Activated CD4-positive, alpha-beta memory T cell treated with anti-CD3 and anti-CD28 coated beads for 36 hours (primary cell): Measurements from ENCODE around the gene RAB30. TPM values are rescaled to one million over a fixed set of nuclear protein-coding genes. Genes with fewer than 3 reads are reported as not detected.
"Not testable (repeated sequence)": the region's sequence is repeated elsewhere in the genome, so short reads cannot be mapped to it uniquely, and the experiment has no call there.

Source experiments
- CTCF ChIA-PET: fragments of 350-600 bp; sonication (Branson Sonifier 250); formaldehyde crosslinking; loops from one replicate; lab custom pipeline; 2021; ENCODE audit warnings: antibody characterized with exemption, inconsistent platforms; lab: Charles Lee
- POLR2A ChIA-PET: fragments of 350-600 bp; sonication (Branson Sonifier 250); formaldehyde crosslinking; loops from one replicate; lab custom pipeline; 2021; ENCODE audit warnings: antibody characterized with exemption; lab: Charles Lee
- DNase-seq: peaks from one replicate; pipeline ENCODE4 v3.0.0-alpha.2; 2020
- H3K27ac Mint-ChIP-seq: one replicate; pipeline ENCODE4 v1.8.0; 2021; ENCODE audit warnings: mixed read lengths
- H3K27me3 Mint-ChIP-seq: one replicate; pipeline ENCODE4 v1.8.0; 2021; ENCODE audit warnings: mixed read lengths
- H3K36me3 Mint-ChIP-seq: one replicate; pipeline ENCODE4 v1.8.0; 2021; ENCODE audit warnings: mixed read lengths
- H3K4me1 Mint-ChIP-seq: one replicate; pipeline ENCODE4 v1.8.0; 2021; ENCODE audit warnings: low read depth, mixed read lengths
- H3K4me3 Mint-ChIP-seq: one replicate; pipeline ENCODE4 v1.8.0; 2021; ENCODE audit warnings: mild to moderate bottlenecking, mixed read lengths
- H3K9me3 Mint-ChIP-seq: one replicate; pipeline ENCODE4 v1.8.0; 2021; ENCODE audit warnings: mixed read lengths
- intact Hi-C: fragments of 100-400 bp; cut with micrococcal nuclease; formaldehyde crosslinking; loops from one replicate; pipeline ENCODE4 v1.15.1; 2023
- total RNA-seq, 2 experiments: library from RNA; stranded (reverse); gene quantifications; one replicate each; pipeline ENCODE4 v1.2.3, GENCODE V29; 2021

Gene RAB30
- total RNA-seq, 2 experiments from 2014 or later, result 11.5 to 12.9 TPM

GRCh38 chr11:82975882-82976281, 95.8 kb downstream of the RAB30 start:
- Mint-ChIP-seq H3K27me3 (no peaks in the 10 kb centered on the region), H3K4me1 (peaks cover 49% of the 10 kb centered on the region), H3K27ac (no peak overlapping the region), H3K36me3 (peaks cover 3% of the 10 kb centered on the region), H3K4me3 (no peak overlapping the region), H3K9me3 (peaks cover 3% of the 10 kb centered on the region)
- ChIA-PET CTCF (interaction anchor here (0.8 kb wide), 1 partner anchor 35 kb away, joined by 3 read pairs; no protein-coding TSS in a partner anchor), POLR2A (no interaction called here)
- DNase-seq, result no peak
- intact Hi-C loops, result no loop called here

- CTCF ChIA-PET, result interaction anchor here (0.5 kb wide), 1 partner anchor 108 kb away, joined by 3 read pairs; no protein-coding TSS in a partner anchor
Observed at GRCh38 chr11:82974851-82975250, 96.8 kb downstream of the RAB30 start.

GRCh38 chr11:82974135-82974534, 97.6 kb downstream of the RAB30 start:
- ChIA-PET CTCF (no interaction called here), POLR2A (interaction anchor here (1.0 kb wide), 1 partner anchor 22 kb away, joined by 3 read pairs; no protein-coding TSS in a partner anchor)
- Mint-ChIP-seq H3K9me3 (peaks cover 3% of the 10 kb centered on the region), H3K36me3 (peaks cover 2% of the 10 kb centered on the region), H3K27ac (no peak overlapping the region), H3K27me3 (no peaks in the 10 kb centered on the region), H3K4me1 (peaks cover 38% of the 10 kb centered on the region), H3K4me3 (no peak overlapping the region)
- no peak for DNase-seq
- intact Hi-C loops, result no loop called here

More at GRCh38 chr11:82974851-82975250, 96.8 kb downstream of the RAB30 start:
- H3K9me3 Mint-ChIP-seq, result peaks cover 3% of the 10 kb centered on the region
- no peak for DNase-seq
- POLR2A ChIA-PET, result interaction anchor here (1.0 kb wide), 1 partner anchor 21 kb away, joined by 3 read pairs; no protein-coding TSS in a partner anchor
- no peak overlapping the region for H3K4me3 Mint-ChIP-seq
- intact Hi-C loops, result no loop called here
- no peak overlapping the region for H3K27ac Mint-ChIP-seq
- H3K27me3 Mint-ChIP-seq, result no peaks in the 10 kb centered on the region
- H3K36me3 Mint-ChIP-seq, result peaks cover 2% of the 10 kb centered on the region
- H3K4me1 Mint-ChIP-seq, result peaks cover 39% of the 10 kb centered on the region

- no peaks in the 10 kb centered on the region for H3K36me3 Mint-ChIP-seq
- H3K27ac Mint-ChIP-seq, result no peak overlapping the region
- H3K9me3 Mint-ChIP-seq, result peaks cover 3% of the 10 kb centered on the region
- DNase-seq, result no peak
- ChIA-PET CTCF (interaction anchor here (1.0 to 1.2 kb wide), 2 partner anchors 8 to 80 kb away, joined by 3 read pairs; no protein-coding TSS in a partner anchor), POLR2A (interaction anchor here (1.1 to 2.0 kb wide), 5 partner anchors 8 to 184 kb away, joined by 3 to 7 read pairs (median 5); partner anchors contain the start of genes PCF11 and RAB30)
- intact Hi-C loops, result no loop called here
- peak overlapping the region; percentile 75 for H3K4me3 Mint-ChIP-seq
- peaks cover 24% of the 10 kb centered on the region for H3K4me1 Mint-ChIP-seq
- H3K27me3 Mint-ChIP-seq, result no peaks in the 10 kb centered on the region
Observed at GRCh38 chr11:82972103-82972502, 99.6 kb downstream of the RAB30 start.

- peak overlapping the region; percentile 75 for H3K4me3 Mint-ChIP-seq
- not testable (repeated sequence) for H3K36me3 Mint-ChIP-seq, H3K27me3 Mint-ChIP-seq, H3K9me3 Mint-ChIP-seq
- ChIA-PET POLR2A (interaction anchor here (0.7 to 2.0 kb wide), 8 partner anchors 9 to 185 kb away, joined by 3 to 7 read pairs (median 5); partner anchors contain the start of genes DDIAS, PCF11 and RAB30), CTCF (interaction anchor here (0.6 to 1.2 kb wide), 4 partner anchors 9 to 1329 kb away, joined by 3 read pairs; no protein-coding TSS in a partner anchor)
- peaks cover 26% of the 10 kb centered on the region for H3K4me1 Mint-ChIP-seq
- intact Hi-C loops, result loop anchor here (2.0 kb wide), 1 partner anchor 35 kb away; no protein-coding TSS in a partner anchor
- DNase-seq, result peak; percentile 79
- peak overlapping the region; percentile 76 for H3K27ac Mint-ChIP-seq
Observed at GRCh38 chr11:82971519-82971946, 100.2 kb downstream of the RAB30 start.

- Mint-ChIP-seq H3K4me1 (peaks cover 32% of the 10 kb centered on the region), H3K4me3 (peak overlapping the region; percentile 75)
- H3K9me3 Mint-ChIP-seq, H3K27ac Mint-ChIP-seq, H3K36me3 Mint-ChIP-seq, H3K27me3 Mint-ChIP-seq: not testable (repeated sequence)
- peak; percentile 22 for DNase-seq
- intact Hi-C loops, result loop anchor here (2.0 kb wide), 1 partner anchor 36 kb away; no protein-coding TSS in a partner anchor
- CTCF ChIA-PET, result interaction anchor here (0.7 to 0.9 kb wide), 2 partner anchors 43 to 63 kb away, joined by 3 read pairs; no protein-coding TSS in a partner anchor
- POLR2A ChIA-PET, result interaction anchor here (0.9 to 2.0 kb wide), 4 partner anchors 10 to 101 kb away, joined by 3 to 7 read pairs (median 3); partner anchors contain the start of genes DDIAS and RAB30
Observed at GRCh38 chr11:82970507-82971083, 101.1 kb downstream of the RAB30 start.

- no peaks in the 10 kb centered on the region for H3K36me3 Mint-ChIP-seq
- no peak overlapping the region for H3K4me3 Mint-ChIP-seq
- H3K27me3 Mint-ChIP-seq, result no peaks in the 10 kb centered on the region
- DNase-seq, result no peak
- H3K4me1 Mint-ChIP-seq, result peaks cover 38% of the 10 kb centered on the region
- ChIA-PET CTCF (interaction anchor here (1.0 kb wide), 1 partner anchor 280 kb away, joined by 3 read pairs; no protein-coding TSS in a partner anchor), POLR2A (interaction anchor here (1.5 kb wide), 1 partner anchor 10 kb away, joined by 3 read pairs; no protein-coding TSS in a partner anchor)
- intact Hi-C loops, result loop anchor here (2.0 kb wide), 1 partner anchor 37 kb away; no protein-coding TSS in a partner anchor
- H3K9me3 Mint-ChIP-seq, result peaks cover 3% of the 10 kb centered on the region
- no peak overlapping the region for H3K27ac Mint-ChIP-seq
Observed at GRCh38 chr11:82969811-82970210, 101.9 kb downstream of the RAB30 start.

GRCh38 chr11:82967381-82967780, 104.3 kb downstream of the RAB30 start:
- Mint-ChIP-seq H3K36me3 (peaks cover 4% of the 10 kb centered on the region), H3K27me3 (no peaks in the 10 kb centered on the region), H3K27ac (no peak overlapping the region), H3K4me3 (no peak overlapping the region), H3K4me1 (peaks cover 51% of the 10 kb centered on the region), H3K9me3 (peaks cover 6% of the 10 kb centered on the region)
- POLR2A ChIA-PET, result no interaction called here
- CTCF ChIA-PET, result no interaction called here
- intact Hi-C loops, result no loop called here
- no peak for DNase-seq

GRCh38 chr11:82962021-82962420, 109.7 kb downstream of the RAB30 start:
- intact Hi-C loops, H3K36me3 Mint-ChIP-seq, DNase-seq, H3K4me3 Mint-ChIP-seq, POLR2A ChIA-PET, H3K27ac Mint-ChIP-seq, H3K27me3 Mint-ChIP-seq: not testable (repeated sequence)
- peaks cover 11% of the 10 kb centered on the region for H3K9me3 Mint-ChIP-seq
- CTCF ChIA-PET, result interaction anchor here (1.8 kb wide), 1 partner anchor 54 kb away, joined by 4 read pairs; no protein-coding TSS in a partner anchor
- peaks cover 58% of the 10 kb centered on the region for H3K4me1 Mint-ChIP-seq

- intact Hi-C loops, result loop anchor here (1.0 to 2.0 kb wide), 6 partner anchors 18 to 196 kb away; partner anchors contain the start of gene DDIAS
- Mint-ChIP-seq H3K36me3 (peaks cover 10% of the 10 kb centered on the region), H3K27ac (no peak overlapping the region), H3K27me3 (no peaks in the 10 kb centered on the region), H3K4me1 (peaks cover 65% of the 10 kb centered on the region), H3K9me3 (peaks cover 17% of the 10 kb centered on the region), H3K4me3 (no peak overlapping the region)
- ChIA-PET CTCF (interaction anchor here (1.6 kb wide), 1 partner anchor 35 kb away, joined by 3 read pairs; no protein-coding TSS in a partner anchor), POLR2A (interaction anchor here (0.6 to 1.4 kb wide), 3 partner anchors 11 to 59 kb away, joined by 3 to 7 read pairs (median 3); partner anchors contain the start of gene DDIAS)
- DNase-seq, result no peak
Observed at GRCh38 chr11:82960779-82961143, 110.9 kb downstream of the RAB30 start.

GRCh38 chr11:82959987-82960778, 111.5 kb downstream of the RAB30 start:
- ChIA-PET POLR2A (interaction anchor here (0.6 to 1.4 kb wide), 3 partner anchors 11 to 59 kb away, joined by 3 to 7 read pairs (median 3); partner anchors contain the start of gene DDIAS), CTCF (interaction anchor here (0.9 to 1.6 kb wide), 2 partner anchors 33 to 36 kb away, joined by 3 to 4 read pairs; no protein-coding TSS in a partner anchor)
- Mint-ChIP-seq H3K4me3 (peak overlapping the region; percentile 4), H3K27me3 (no peaks in the 10 kb centered on the region), H3K9me3 (peaks cover 20% of the 10 kb centered on the region), H3K36me3 (peaks cover 13% of the 10 kb centered on the region), H3K27ac (peak overlapping the region; percentile 67), H3K4me1 (peaks cover 65% of the 10 kb centered on the region)
- DNase-seq, result peak; percentile 33
- intact Hi-C loops, result loop anchor here (1.0 to 2.0 kb wide), 6 partner anchors 18 to 196 kb away; partner anchors contain the start of gene DDIAS
